ENCODE measurements around the gene TSHZ2.

DNA sequence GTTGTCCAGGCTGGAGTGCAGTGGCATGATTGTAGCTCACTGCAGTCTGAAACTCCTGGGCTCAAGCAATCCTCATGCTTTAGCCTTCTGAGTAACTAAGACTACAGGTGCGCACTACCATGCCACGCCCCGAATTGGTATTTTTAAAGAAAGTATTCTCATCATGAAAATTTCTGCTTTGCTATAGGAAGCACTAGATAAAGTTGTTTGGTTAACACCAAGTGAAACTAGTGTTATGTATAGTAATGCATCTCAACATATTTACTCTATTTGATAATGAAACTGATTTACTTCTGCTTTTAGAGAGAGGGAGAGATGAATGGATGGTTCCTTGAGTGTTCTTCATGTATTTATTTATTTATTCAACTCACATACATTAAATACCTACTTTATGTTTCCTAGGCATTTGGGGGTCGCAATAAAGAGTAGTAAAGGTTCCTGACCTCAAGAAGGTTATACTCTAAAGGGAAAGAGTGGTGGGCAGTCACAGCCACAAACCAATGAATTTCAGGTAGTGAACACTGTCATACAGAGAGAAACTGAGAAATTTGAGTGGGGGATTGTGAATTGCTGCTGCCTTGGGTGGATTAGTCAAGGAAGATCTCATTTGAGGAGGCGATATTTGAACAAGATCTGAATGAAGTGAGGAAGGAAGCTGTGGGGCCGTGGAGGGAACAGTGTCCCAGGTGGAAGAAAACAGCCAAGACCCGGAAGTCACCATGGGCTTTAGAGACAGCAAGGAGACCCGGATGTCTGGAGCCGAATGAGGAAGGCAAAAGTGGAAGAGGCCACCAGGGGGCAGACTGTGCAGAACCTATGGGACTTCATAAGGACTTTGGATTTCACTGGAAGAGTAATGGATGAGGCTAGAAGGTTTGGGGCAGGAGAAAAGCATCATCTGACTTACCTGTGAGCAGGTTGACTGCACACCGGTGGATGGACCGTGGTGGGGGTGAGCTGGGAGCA lies 185.6 kb downstream of the TSHZ2 start:
- no peak for TF ChIP-seq POLR2AphosphoS5 (IDR thresholded peaks at IDR 0.05)
- TF ChIP-seq, protein P1, sequence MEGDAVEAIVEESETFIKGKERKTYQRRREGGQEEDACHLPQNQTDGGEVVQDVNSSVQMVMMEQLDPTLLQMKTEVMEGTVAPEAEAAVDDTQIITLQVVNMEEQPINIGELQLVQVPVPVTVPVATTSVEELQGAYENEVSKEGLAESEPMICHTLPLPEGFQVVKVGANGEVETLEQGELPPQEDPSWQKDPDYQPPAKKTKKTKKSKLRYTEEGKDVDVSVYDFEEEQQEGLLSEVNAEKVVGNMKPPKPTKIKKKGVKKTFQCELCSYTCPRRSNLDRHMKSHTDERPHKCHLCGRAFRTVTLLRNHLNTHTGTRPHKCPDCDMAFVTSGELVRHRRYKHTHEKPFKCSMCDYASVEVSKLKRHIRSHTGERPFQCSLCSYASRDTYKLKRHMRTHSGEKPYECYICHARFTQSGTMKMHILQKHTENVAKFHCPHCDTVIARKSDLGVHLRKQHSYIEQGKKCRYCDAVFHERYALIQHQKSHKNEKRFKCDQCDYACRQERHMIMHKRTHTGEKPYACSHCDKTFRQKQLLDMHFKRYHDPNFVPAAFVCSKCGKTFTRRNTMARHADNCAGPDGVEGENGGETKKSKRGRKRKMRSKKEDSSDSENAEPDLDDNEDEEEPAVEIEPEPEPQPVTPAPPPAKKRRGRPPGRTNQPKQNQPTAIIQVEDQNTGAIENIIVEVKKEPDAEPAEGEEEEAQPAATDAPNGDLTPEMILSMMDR (IDR thresholded peaks at IDR 0.05) = peak in 1 of 3 experiments; percentile 36

Measured in esophagus muscularis mucosa (tissue), 3 donors.